ENCODE results near the gene CACNA2D1.
"Not testable (repeated sequence)": the region's sequence is repeated elsewhere in the genome, so short reads cannot be mapped to it uniquely, and the experiment has no call there.

Gene CACNA2D1

DNA sequence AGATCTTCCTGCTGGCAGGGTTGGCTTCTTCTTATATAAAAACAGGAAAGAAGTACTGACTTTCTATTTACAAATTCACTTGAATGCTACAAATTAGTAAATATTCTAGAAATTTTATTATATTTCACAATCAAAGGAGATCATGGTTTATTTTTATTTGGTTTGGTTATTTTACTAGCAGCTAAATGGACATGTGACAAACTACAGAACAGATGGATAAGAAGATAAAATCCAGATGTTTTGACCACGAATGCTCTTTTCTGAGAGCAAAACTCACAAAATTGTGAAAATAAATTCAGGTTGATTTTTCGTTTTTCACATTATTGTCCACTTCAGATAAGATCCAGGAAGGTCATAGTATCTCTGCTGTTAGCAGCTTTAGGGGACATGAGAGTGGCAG, 55.4 kb downstream of the CACNA2D1 start:
- no peaks in the 10 kb centered on the region for H3K4me1 Mint-ChIP-seq
- no peak for ATAC-seq

DNA sequence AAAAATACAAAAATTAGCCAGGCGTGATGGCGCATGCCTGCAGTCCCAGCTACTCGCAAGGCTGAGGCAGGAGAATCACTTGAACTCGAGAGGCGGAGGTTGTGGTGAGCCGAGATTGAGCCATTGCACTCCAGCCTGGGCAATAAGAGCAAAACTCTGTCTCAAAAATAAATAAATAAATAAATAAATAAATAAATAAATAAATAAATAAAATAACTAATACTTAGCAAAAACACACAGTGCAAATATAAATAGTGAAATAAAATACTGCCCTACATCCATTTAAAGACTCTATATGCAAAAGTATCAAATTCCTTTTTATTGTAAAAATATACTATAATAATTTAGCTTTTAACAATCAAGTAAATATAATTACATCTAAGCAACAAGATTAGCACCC, 57.0 kb downstream of the CACNA2D1 start:
- H3K36me3 Mint-ChIP-seq, H3K4me1 Mint-ChIP-seq, H3K27ac Mint-ChIP-seq, ATAC-seq, H3K9me3 Mint-ChIP-seq, H3K27me3 Mint-ChIP-seq, H3K4me3 Mint-ChIP-seq: not testable (repeated sequence)

More for the DNA sequence above, 55.4 kb downstream of the CACNA2D1 start:
- Mint-ChIP-seq H3K27me3 (no peaks in the 10 kb centered on the region), H3K9me3 (no peaks in the 10 kb centered on the region), H3K4me3 (no peak overlapping the region), H3K36me3 (no peaks in the 10 kb centered on the region), H3K27ac (no peak overlapping the region)

DNA sequence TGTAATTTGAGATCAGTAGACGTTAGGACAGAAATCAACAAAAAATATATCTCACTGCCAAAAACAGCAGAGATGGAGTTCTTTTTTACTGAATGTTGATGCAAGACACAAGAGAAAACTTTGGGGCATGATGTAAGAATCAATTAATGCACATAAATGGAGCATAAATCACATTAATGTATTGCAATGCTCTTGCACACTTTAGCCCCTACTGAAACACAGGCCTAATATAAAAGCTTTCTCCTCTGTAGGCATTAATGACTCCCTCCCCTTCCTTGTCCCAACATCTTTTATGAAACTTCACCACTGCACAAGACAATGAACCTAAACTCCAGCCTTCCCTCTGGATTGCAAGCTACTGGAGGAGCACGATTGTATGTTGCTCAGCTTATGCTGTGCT, 58.8 kb downstream of the CACNA2D1 start:
- Mint-ChIP-seq H3K4me3 (no peak overlapping the region), H3K4me1 (no peaks in the 10 kb centered on the region), H3K27me3 (no peaks in the 10 kb centered on the region), H3K36me3 (no peaks in the 10 kb centered on the region), H3K9me3 (no peaks in the 10 kb centered on the region), H3K27ac (no peak overlapping the region)
- ATAC-seq: no peak

DNA sequence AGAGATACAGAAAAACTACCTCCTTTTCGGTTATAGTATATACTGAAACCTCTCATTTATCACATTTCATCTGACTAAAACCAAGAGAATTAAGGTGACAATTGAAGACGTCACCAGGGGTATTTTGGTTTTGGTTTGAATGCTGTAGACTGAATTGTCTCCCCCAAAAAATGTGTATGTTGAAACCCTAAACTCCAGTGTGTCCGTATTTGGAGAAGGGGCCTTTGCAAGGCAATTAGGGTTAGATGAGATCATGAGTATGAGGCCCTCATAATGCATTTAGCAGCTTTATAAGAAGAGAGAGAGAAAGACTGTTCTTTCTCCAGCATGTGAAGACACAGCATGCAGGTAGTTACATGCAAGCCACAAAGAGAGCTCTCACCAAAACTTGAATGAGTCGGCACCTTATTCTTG, 59.5 kb downstream of the CACNA2D1 start:
- Mint-ChIP-seq H3K27me3 (no peaks in the 10 kb centered on the region), H3K4me3 (no peak overlapping the region), H3K27ac (no peak overlapping the region), H3K9me3 (no peaks in the 10 kb centered on the region), H3K4me1 (no peaks in the 10 kb centered on the region), H3K36me3 (no peaks in the 10 kb centered on the region)
- no peak for ATAC-seq

DNA sequence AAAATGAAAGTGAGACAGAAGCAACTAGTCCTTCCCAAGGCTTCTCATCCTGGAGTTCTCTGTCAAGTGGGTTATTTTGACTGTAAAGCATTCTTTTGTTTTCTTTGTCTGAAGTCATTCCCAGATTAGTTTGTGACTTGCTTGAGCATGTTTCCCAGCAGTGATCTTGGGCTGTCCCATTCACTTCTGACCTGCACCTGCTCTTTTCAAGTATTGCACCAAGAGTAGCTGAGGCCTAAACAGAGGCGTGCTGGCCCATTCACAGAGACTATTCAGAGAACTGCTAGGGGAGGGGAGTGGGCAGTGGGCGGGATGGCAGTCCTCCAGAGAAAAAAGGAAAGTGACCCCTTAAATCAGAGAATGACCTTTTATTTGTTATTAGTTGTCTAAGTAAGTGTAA, 61.3 kb downstream of the CACNA2D1 start:
- no peaks in the 10 kb centered on the region for H3K4me1 Mint-ChIP-seq
- no peaks in the 10 kb centered on the region for H3K9me3 Mint-ChIP-seq
- H3K36me3 Mint-ChIP-seq: no peaks in the 10 kb centered on the region
- no peaks in the 10 kb centered on the region for H3K27me3 Mint-ChIP-seq
- no peak overlapping the region for H3K4me3 Mint-ChIP-seq
- no peak overlapping the region for H3K27ac Mint-ChIP-seq
- ATAC-seq: no peak

DNA sequence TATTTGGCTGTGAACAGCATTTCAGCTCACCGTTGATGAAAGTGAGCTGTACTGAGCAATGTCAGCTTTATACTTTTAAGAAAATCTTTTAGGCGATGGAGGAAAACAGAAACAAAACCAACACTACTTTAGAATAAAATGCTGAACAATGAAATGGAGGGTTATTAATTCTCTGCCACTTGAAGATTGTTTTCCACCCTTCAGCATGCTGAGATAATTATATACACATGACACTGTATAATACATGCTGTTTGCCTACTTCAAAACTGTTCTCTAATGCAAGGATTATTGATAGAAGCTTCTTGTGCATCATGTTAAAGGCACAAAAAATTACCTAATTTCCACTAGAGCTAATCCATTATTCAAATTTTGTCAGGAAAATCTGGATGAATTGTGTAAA, 66.8 kb downstream of the CACNA2D1 start:
- Mint-ChIP-seq H3K27me3 (no peaks in the 10 kb centered on the region), H3K9me3 (peaks cover 7% of the 10 kb centered on the region), H3K27ac (no peak overlapping the region), H3K4me3 (no peak overlapping the region), H3K36me3 (no peaks in the 10 kb centered on the region), H3K4me1 (no peaks in the 10 kb centered on the region)
- ATAC-seq: no peak

DNA sequence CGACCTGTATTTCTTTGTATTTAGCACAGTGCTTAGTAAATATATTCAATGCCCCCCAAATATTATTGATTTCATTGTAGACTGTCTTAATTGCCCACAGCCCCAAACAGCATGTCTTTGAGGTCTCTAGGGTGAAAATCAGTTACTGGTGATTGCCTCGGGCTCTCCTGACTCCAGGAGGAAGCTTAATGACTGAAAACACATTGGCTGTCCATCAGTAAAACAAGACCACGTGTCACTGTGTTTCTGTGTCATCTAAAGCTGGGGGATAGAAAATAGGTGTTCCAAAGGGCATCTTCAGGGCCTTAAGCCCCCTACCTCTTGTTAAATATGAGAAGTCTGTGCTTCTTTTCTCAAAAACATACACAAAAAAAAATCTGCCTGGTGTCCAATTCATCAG, 67.9 kb downstream of the CACNA2D1 start:
- H3K4me3 Mint-ChIP-seq: no peak overlapping the region
- H3K27me3 Mint-ChIP-seq: no peaks in the 10 kb centered on the region
- no peaks in the 10 kb centered on the region for H3K36me3 Mint-ChIP-seq
- no peak for ATAC-seq
- H3K9me3 Mint-ChIP-seq: peaks cover 7% of the 10 kb centered on the region
- H3K27ac Mint-ChIP-seq: no peak overlapping the region
- no peaks in the 10 kb centered on the region for H3K4me1 Mint-ChIP-seq

DNA sequence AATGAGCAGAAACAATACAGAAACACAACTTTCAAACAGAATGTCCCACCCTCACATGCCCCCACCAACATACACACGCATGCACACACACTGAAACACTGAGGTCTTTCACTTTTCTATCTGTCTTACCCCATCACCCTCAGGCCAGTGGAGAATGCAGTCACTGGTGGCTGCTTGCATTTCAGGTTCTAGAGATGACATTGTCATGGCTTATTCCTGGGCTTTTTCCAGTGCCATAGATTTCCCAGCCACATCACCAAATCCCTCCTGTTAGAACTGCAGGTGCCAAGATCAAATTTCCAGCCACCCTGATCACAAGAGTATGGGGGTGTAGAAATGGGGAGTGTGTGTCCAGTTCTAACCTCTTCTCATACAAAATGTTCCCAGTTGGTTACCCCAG, 68.4 kb downstream of the CACNA2D1 start:
- Mint-ChIP-seq H3K4me1 (no peaks in the 10 kb centered on the region), H3K4me3 (no peak overlapping the region), H3K27ac (no peak overlapping the region), H3K27me3 (no peaks in the 10 kb centered on the region), H3K9me3 (peaks cover 7% of the 10 kb centered on the region), H3K36me3 (no peaks in the 10 kb centered on the region)
- ATAC-seq: no peak

DNA sequence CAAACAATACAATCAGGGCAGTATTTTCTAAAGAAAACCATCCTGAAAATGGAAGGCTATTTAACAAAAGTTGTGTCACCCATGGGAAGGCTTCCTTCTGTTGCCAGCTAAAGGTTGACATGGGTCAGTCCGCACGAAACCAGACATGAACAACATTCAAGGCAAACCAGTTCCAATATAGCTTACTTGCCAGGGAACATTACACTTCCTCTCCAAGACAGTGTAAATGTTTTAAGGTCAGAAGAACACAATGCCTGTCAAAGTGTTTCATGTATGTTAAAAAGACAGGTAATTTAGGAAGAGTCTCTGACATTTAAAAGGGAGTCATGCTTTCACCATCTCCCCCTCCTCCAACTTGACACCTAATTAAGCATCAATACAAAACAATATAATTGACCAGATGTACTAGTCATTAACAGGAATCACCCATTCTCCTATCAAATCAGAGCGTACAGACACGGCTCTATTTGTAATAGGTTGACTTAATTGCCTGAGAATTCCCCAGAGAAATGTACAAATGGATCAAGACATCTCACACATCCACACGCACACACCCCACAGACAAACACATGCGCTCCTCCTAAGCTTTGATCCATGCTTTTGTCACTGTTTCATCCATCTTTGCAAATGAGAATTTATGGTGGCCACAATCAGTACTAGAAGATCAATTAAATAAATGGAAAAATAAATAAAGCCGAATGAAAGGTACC, 69.5 kb downstream of the CACNA2D1 start:
- no peak for ATAC-seq
- Mint-ChIP-seq H3K9me3 (peaks cover 7% of the 10 kb centered on the region), H3K27ac (no peak overlapping the region), H3K36me3 (no peaks in the 10 kb centered on the region), H3K4me3 (no peak overlapping the region), H3K27me3 (no peaks in the 10 kb centered on the region), H3K4me1 (no peaks in the 10 kb centered on the region)

DNA sequence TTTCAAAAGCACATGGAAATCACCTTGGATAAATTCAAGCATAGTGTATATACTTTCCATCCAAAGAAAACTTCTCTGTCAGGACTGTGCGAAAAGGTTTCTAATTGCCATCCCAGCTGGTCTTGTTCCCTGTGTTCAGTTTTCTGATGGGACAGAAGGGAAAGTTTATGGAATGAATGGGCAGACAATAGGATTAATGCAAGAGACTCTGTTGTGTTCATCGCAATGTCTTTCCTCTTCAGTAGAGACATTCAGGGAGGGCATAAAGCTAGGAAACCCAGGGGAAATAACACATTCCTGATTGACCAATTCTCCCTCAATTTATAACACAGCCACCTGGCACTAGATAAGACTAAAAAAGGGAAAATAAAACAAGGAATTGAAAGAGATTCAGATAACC, 78.9 kb downstream of the CACNA2D1 start:
- H3K27ac Mint-ChIP-seq: no peak overlapping the region
- H3K4me3 Mint-ChIP-seq: no peak overlapping the region
- ATAC-seq: no peak
- H3K27me3 Mint-ChIP-seq: no peaks in the 10 kb centered on the region
- peaks cover 5% of the 10 kb centered on the region for H3K9me3 Mint-ChIP-seq
- no peaks in the 10 kb centered on the region for H3K4me1 Mint-ChIP-seq
- no peaks in the 10 kb centered on the region for H3K36me3 Mint-ChIP-seq

DNA sequence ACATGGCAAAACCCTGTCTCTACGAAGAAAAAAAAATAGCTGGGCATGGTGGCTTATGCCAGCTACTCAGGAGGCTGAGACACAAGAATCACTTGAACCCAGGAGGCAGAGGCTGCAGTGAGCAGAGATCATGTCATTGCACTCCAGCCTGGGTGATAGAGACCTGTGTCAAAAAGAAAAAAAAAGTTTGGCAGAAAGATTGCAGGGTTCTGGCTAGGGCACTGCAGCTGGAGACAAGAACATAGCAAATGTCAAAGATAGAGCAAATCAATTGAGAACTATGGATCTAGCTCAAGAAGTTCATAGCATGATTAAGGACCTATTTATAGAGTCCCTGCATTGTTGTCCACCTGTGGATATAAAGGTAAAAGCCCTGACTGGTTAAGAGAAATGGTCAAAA, 79.5 kb downstream of the CACNA2D1 start:
- no peaks in the 10 kb centered on the region for H3K36me3 Mint-ChIP-seq
- no peak overlapping the region for H3K27ac Mint-ChIP-seq
- H3K27me3 Mint-ChIP-seq: no peaks in the 10 kb centered on the region
- ATAC-seq: no peak
- peaks cover 8% of the 10 kb centered on the region for H3K9me3 Mint-ChIP-seq
- no peaks in the 10 kb centered on the region for H3K4me1 Mint-ChIP-seq
- H3K4me3 Mint-ChIP-seq: no peak overlapping the region

DNA sequence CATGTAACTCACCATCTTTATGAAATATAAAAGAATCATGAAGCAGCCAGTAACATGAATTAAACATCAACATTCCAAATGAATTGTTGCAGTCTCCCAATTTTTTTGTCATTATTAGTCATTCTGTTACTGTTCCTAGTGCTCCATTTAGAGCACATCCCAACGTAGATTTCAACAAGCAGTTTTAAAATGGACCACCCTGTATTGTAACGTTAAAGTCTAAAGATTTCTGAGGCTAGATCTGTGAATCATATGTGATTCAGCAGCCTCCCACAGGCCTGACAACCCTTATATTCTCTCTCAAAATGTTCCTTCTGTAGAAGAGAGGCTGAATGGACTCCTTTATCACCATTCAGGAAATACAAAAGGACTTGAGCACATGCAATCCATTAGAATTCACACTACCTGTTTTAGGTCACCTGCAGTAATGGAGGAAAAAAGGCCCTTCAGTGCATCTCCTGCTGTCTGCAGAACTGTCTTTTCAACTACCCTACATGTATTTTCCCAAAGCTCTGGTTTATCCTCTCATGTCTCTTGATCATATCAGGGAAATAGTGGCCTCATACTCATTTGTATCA, 81.4 kb downstream of the CACNA2D1 start:
- no peaks in the 10 kb centered on the region for H3K27me3 Mint-ChIP-seq
- peaks cover 6% of the 10 kb centered on the region for H3K9me3 Mint-ChIP-seq
- no peaks in the 10 kb centered on the region for H3K4me1 Mint-ChIP-seq
- no peak overlapping the region for H3K27ac Mint-ChIP-seq
- H3K4me3 Mint-ChIP-seq: no peak overlapping the region
- ATAC-seq: no peak
- H3K36me3 Mint-ChIP-seq: no peaks in the 10 kb centered on the region

DNA sequence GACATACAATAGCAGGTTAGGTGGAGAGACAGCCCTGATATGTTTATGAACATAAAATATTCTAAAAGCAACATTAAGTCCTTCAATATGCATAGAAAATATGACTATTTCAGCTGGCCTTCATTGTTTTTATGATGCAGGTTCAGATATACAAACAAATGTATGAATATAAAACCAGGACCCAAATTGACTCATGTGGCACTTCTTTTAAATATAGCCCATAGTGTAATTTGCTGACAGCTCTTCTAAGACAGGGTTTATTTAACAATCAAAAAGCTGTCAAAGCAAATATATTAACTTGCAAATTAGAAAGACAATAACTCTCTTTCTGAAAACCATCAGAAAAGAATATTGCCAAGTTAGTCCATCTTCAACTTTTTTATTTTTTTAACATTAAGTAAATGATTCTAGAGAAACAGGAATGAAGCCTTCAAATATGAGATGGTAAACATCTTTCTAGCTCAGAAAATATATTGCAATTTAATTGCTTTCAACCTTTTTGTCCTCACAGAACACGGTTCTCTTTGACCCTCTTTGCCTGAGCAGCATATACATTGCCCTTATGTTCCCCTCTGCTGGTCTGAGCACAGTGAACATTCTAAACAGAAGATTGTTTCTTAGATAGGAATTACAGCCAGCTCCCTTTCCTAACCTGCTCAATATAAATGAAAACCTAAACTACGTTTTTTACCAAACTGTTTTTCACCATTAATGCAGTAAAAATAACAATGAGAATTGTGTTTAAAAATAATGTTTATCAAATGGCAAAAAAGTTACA, 82.8 kb downstream of the CACNA2D1 start:
- Mint-ChIP-seq H3K4me1 (no peaks in the 10 kb centered on the region), H3K36me3 (no peaks in the 10 kb centered on the region), H3K9me3 (peaks cover 9% of the 10 kb centered on the region), H3K27me3 (no peaks in the 10 kb centered on the region), H3K27ac (no peak overlapping the region), H3K4me3 (no peak overlapping the region)
- ATAC-seq: no peak

DNA sequence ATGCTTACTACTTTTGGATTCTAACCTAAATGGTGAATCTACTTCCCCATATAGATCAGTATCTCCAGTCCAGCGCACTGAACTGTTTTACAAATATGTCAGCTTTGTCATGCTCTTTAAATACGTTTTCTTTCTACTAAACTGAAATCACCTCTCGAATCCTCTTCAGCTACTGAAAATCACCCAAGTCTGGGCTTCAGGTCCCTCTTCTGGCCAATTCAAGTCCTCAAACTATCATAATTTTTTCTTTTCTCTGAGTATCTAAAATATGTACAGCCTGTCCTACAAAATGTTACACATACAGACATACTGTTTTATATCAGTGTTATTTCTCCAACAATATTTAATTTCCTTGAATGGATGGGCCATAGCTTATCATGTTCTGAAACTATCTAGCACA, 84.2 kb downstream of the CACNA2D1 start:
- Mint-ChIP-seq H3K36me3 (no peaks in the 10 kb centered on the region), H3K4me3 (no peak overlapping the region), H3K27me3 (no peaks in the 10 kb centered on the region), H3K4me1 (no peaks in the 10 kb centered on the region), H3K9me3 (peaks cover 10% of the 10 kb centered on the region), H3K27ac (no peak overlapping the region)
- ATAC-seq: no peak

DNA sequence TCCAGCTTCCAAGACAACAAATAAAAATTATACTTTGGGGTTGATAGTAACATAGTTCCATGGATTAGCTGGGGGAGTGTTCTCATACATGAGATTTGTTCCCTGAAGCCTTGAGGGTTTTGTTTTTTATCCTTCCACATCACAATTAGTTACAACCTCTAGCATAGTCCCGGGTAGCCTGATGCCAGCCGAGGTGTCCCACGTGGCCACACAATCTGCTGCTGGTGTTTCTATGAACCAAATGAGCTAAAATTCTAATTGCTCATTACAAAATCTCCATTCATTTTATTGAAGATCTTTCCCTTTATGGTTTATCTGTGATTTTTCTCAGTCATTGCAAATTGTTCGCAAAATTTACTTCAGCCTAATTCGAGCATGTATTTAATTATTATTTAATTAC, 84.7 kb downstream of the CACNA2D1 start:
- no peak for ATAC-seq
- no peaks in the 10 kb centered on the region for H3K36me3 Mint-ChIP-seq
- H3K27me3 Mint-ChIP-seq: no peaks in the 10 kb centered on the region
- no peak overlapping the region for H3K27ac Mint-ChIP-seq
- H3K9me3 Mint-ChIP-seq: peaks cover 10% of the 10 kb centered on the region
- no peak overlapping the region for H3K4me3 Mint-ChIP-seq
- H3K4me1 Mint-ChIP-seq: no peaks in the 10 kb centered on the region

DNA sequence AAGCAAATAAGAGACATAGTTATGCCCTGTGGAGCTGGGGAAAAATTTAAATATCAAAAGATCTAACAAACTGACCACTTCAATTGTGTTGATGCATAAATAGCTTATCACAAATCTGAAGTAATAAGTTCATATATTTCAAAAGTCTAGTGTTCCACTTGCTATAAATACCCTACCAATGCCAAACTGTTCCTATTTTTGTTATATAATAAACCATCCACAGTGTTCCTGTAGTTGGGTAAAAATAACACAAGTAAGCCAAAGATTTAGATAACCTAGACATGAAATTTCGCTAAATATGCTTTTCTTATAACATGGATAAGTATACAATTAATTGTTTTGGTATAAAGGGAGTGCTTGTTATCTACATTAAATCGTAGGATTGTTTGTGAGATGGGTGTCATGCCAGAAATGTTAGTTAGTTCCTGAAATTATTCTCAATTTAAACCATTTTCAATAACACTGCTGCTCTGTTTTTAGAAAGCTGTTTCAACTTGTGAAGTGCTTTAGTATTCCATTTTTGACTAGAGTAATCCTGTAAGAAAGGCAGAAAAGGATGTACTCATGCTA, 85.5 kb downstream of the CACNA2D1 start:
- ATAC-seq: no peak

More for the DNA sequence above, 85.5 kb downstream of the CACNA2D1 start:
- Mint-ChIP-seq H3K4me3 (no peak overlapping the region), H3K36me3 (no peaks in the 10 kb centered on the region), H3K27me3 (no peaks in the 10 kb centered on the region), H3K4me1 (no peaks in the 10 kb centered on the region), H3K27ac (no peak overlapping the region), H3K9me3 (peaks cover 10% of the 10 kb centered on the region)

Measured in stimulated activated memory B cell treated with anti-CD40 and anti-IgM and Interleukin-4, amounts not matched to agents 10 μg/mL and 1 μg/mL and 100 μg/mL, for 72 hours (primary cell).